ENCODE measurements around the gene C3orf33.
A peak's percentile ranks its signal among the peaks of the same experiment; 100 is the strongest.

Gene C3orf33

GRCh38 chr3:155785662-155786295 lies 20.3 kb downstream of the C3orf33 start:
- DNase-seq (ENCODE audit: low spot score) = no peak

- no peak for DNase-seq (ENCODE audit: low spot score)
These were observed 23.6 kb downstream of the C3orf33 start for GRCh38 chr3:155782390-155782953.

DNA sequence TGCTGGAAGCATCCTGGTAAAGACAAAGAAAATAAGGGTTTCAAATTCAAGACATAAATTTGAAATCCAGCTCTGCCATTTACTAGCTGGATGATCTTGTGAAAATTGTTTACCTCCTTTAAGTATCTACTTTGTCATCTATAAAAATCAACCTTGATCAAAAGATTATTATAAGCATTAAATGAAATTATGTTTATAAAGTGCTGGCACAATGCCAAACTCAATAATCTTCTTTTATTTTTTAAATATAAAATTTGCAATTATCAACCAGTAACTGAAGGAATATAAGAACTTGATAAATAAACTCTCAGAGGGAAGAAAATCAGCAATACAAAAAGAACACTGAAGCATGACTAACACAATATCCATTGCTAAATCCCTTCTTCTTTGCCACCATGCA lies 25.8 kb downstream of the C3orf33 start:
- no peak for DNase-seq (ENCODE audit: low spot score)

GRCh38 chr3:155778462-155778861 lies 27.6 kb downstream of the C3orf33 start:
- DNase-seq (ENCODE audit: low spot score) = no peak

DNA sequence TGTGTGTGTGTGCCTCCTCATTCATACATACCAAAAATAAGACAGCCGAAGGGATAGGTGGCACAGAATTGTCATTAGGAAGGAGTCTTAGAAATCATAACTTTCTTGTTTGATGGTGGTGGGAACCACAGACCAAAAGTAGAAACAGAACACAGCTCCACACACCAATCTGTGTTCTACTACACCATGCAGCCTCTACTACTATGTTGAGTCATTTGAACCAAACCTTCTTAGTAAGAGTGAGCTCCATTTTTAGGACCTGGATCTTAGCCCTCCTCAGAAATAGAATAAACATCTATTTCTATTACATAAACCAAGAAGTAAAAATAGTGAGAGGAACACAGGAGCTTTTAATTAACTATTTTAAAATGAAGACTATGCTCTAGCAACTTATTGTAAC lies 33.3 kb downstream of the C3orf33 start:
- DNase-seq (ENCODE audit: low spot score) = no peak

DNA sequence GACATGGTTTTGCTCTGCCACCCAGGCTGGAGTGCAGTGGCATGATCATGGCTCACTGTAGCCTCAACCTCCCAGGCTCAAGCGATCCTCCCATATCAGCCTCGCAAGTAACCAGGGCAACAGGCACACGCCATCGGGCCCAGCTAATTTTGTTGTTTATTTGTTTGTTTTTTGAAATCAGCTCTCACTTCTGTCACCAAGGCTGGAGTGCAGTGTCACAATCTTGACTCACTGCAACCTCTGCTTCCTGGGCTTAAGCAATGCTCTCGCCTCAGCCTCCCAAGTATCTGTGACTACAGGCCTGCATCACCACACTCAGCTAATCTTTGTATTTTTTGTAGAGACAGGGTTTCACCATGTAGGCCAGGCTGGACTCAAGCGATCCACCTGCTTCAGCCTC lies 35.0 kb downstream of the C3orf33 start:
- no peak for DNase-seq (ENCODE audit: low spot score)

DNA sequence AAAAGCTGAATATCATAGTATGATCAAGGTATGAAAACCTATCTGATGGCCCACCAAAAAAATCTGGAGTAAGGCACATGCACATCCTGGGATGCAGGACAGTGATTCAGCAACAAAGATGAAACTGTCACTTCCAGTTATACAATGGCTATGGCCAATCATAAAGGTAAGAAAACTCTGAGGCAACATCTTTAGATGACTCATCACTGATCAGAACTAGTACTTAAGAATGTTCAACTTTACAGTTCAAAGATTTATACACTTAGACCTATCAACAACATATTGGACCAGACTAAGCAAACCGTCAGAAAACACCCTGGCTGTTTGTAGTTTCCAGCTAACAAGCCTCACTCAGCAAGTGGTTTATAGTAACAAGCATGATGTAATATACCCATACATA lies 39.9 kb downstream of the C3orf33 start:
- no peak for DNase-seq (ENCODE audit: low spot score)

GRCh38 chr3:155763870-155764463 lies 42.1 kb downstream of the C3orf33 start:
- DNase-seq (ENCODE audit: low spot score) = no peak

GRCh38 chr3:155760653-155761052 lies 45.4 kb downstream of the C3orf33 start:
- DNase-seq (ENCODE audit: low spot score) = no peak

DNA sequence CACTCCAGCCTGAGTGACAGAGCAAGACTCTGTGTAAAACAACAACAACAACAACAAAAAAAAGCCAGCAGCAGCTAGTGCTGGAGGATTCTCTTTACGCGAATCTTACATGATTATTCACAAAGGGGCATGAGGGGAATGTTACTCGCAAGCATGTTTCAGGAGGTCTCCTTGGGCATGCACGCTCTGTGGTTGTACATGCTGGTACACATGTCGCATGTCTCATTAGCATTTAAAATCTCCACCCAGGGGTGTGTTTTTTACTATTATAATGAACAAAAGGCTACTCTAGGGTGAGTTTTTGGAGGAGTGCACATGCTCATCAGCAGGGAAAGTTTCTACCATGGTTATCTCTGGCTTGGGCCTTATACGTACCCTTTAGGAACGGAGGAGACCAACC lies 48.5 kb downstream of the C3orf33 start:
- DNase-seq (ENCODE audit: low spot score) = no peak

GRCh38 chr3:155753038-155753639 lies 52.9 kb downstream of the C3orf33 start:
- DNase-seq (ENCODE audit: low spot score) = no peak

GRCh38 chr3:155748611-155749365 lies 57.3 kb downstream of the C3orf33 start:
- no peak for DNase-seq (ENCODE audit: low spot score)

- DNase-seq (ENCODE audit: low spot score) = no peak
These were observed 58.2 kb downstream of the C3orf33 start for GRCh38 chr3:155747946-155748290.

DNA sequence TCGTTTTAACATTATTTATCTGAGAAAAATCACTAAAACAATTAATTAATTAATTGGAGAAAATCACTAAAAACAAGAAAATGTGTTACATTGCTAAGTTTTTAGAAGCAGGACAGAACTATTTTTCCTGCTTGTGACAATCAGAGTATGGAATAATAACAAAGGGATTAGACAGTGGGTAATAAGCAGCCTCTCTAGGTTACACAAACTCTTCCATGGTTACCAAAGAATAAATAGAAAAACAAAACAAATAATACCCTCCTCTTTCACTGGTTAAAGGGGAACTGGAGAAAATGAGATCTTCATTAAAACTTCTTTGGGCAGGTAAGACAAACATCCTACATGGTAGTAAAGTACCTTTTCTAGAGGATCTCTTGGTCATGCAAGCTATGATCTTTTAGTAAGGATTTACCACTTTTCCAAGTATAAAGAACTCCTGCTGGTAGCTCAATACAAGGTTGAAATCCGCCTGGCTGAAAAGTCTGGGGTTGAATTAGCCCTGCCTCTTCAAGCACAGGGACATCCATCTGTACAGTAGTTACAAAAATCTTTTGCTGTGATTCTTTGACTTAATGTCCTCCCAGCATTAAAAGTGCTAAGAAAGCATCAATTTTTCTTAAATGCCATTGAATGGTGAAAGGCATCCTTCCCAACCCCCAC lies 58.7 kb downstream of the C3orf33 start:
- DNase-seq (ENCODE audit: low spot score) = no peak

DNA sequence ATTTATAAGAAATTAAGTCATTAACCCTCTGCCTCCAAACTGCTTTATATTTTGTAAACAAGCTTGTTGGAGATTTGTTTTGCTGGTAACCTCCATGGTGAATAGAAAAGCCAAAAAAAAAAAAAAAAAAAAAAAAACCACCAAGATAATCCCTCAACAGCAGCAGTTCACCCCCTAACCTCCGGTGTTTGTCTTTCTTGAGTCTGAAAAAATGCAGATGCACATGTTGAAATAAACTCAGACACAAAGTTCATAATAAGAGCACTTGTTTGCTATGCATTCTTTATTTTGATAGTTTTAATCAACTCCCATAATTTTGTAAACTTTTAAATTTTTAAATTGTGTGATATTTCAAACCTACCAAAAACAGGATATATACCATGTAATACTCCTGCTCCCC lies 59.4 kb downstream of the C3orf33 start:
- DNase-seq (ENCODE audit: low spot score) = no peak

- no peak for DNase-seq (ENCODE audit: low spot score)
These were observed 60.1 kb downstream of the C3orf33 start for GRCh38 chr3:155745795-155746550.

- DNase-seq (ENCODE audit: low spot score) = peak; percentile 27
These were observed 61.3 kb downstream of the C3orf33 start, which contains the start of gene PLCH1 for GRCh38 chr3:155744626-155745324. Gene PLCH1 (minus strand): TSS chr3:155745071. CDS start chr3:155704224, 40,847 bp downstream.

GRCh38 chr3:155744010-155744625 lies 62.0 kb downstream of the C3orf33 start:
- peak; percentile 15 for DNase-seq (ENCODE audit: low spot score)

- no peak for DNase-seq (ENCODE audit: low spot score)
These were observed 62.5 kb downstream of the C3orf33 start for GRCh38 chr3:155743606-155744005.

DNA sequence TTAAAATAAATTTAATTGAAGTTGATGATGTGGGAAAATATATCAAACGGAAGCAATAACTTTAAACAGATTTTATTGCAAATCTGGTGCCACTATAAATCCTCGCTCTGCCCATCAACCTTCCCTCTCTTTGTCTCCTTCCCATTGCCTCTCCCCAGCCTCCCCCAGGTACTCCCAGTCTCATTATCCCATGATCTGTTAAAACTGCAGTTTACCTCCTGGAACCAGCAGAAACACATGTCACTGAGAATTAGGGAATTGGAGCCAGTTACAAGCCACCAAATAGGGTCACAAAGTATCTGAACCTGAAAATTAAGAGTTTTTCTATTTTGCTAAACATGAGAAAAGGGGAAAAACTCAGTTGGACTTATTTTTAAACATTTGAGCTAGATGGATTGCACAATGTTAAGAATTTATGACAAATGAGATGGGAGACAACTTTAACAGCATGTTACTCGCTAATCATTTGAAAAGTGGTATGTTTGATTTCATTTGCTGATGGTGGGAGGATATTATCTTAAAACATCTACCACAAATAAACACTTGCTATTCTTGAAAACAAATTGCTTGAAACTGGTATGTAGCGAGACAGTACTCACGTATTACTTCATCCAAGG lies 63.6 kb downstream of the C3orf33 start:
- DNase-seq (ENCODE audit: low spot score) = no peak

All from CD4-positive, alpha-beta T cell treated with Interleukin-6 at 100 ng/mL for 8 hours (primary cell).